Vagina (tissue), 2 donors: ENCODE data around the gene CHI3L1. TPM values are rescaled to one million over a fixed set of nuclear protein-coding genes. Genes with fewer than 3 reads are reported as not detected.

Source experiments
- DNase-seq, 2 donors: peaks; one replicate each; pipeline ENCODE4 v3.0.0-alpha.2; 2017; ENCODE audit errors: extremely low spot score in 2 of 2
- H3K27ac ChIP-seq: fragments of 200-600 bp; sonication (generic); one replicate; pipeline ENCODE4 v1.5.1; 2019
- H3K27me3 ChIP-seq: fragments of 200-600 bp; sonication (generic); one replicate; pipeline ENCODE4 v1.5.1; 2019
- H3K36me3 ChIP-seq, 2 donors: fragments of 200-600 bp; sonication (generic); one replicate each; pipeline ENCODE4 v1.5.1; 2017 to 2019
- H3K4me1 ChIP-seq: fragments of 200-600 bp; sonication (generic); one replicate; pipeline ENCODE4 v1.5.1; 2019
- H3K4me3 ChIP-seq, 2 donors: fragments of 200-600 bp; sonication (generic); 1 replicate in 1 of 2; 2 replicates in 1 of 2; pipeline ENCODE4 v1.5.1; 2016 to 2019
- H3K9me3 ChIP-seq: fragments of 200-600 bp; sonication (generic); one replicate; pipeline ENCODE4 v1.5.1; 2019
- POLR2A ChIP-seq, 2 donors: fragments of 450-650 bp; IDR thresholded peaks; one replicate each; pipeline ENCODE4 v1.6.1; 2017; ENCODE audit warnings: antibody characterized with exemption in 2 of 2, mild to moderate bottlenecking in 2 of 2, moderate library complexity in 2 of 2
- POLR2AphosphoS5 ChIP-seq, 2 donors: sonication (generic); formaldehyde crosslinking; IDR thresholded peaks; one replicate each; pipeline ENCODE4 v1.9.0; 2017; ENCODE audit warnings: antibody characterized with exemption in 2 of 2, mild to moderate bottlenecking in 2 of 2, low read depth in 1 of 2; ENCODE audit not compliant: insufficient read depth in 1 of 2
- intact Hi-C: fragments of 100-400 bp; cut with DNase I; formaldehyde crosslinking; loops from one replicate; pipeline ENCODE4 v1.15.1; 2023
- total RNA-seq: library from RNA; depleted of rRNA; stranded (reverse); fragments of >200 nt; gene quantifications from one replicate; pipeline ENCODE4 v1.2.3, GENCODE V29; 2016
- TF ChIP-seq, protein P1 (sequence below), 3 experiments: fragments of 450-650 bp in 2 of 3; fragments of 200-600 bp in 1 of 3; sonication (generic) in 1 of 3; IDR thresholded peaks; one replicate each; pipeline ENCODE4 v1.5.1; 2017 to 2019; ENCODE audit warnings: antibody characterized with exemption in 3 of 3, mild to moderate bottlenecking in 2 of 3, moderate library complexity in 2 of 3

CHI3L1 gene
- total RNA-seq, 1 donor from 2014 or later, result 51.3 TPM

DNA sequence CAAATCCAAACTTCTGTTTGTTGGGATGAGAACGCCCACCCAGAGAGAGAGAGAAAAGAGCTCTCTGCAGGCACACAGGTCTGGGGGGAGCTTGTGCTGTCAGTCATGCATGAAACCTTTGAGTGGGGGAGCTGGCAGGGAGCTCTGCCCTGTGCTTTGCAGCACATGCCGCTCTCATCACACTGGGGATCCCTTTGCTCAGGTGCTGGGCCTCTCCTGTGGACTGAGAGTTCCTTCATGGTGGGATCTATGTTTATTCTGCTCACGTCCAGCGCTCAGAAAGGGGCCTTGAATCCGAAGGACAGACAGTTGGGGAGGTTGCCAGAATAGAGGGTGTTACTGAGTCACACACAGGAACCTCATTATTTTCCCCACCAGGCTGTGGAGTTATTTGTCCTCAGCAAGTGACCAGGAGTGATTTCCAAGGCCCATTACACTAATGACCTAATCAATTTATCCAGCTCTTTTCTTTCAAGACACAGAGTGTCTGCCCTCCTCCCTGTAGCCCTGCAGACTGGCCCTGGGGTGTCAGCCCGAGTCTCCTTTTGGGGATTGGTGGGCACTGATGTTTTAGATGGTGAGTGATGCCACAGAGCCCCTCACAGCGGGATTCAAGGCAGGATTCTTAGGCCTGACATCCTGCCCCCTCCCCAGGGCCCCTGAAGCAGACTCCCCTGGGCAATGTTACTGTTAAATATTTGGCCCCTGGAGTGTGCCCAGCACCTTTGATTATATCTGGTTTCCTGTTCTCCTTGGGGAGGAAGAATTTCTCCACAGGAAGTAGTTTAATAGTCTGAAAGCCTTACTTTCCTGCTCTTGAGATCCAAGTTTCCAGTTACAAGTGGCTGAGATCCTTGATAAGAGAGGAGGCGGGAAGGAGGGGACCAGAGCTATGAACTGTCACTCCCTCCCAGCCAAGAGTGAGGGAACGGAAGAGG, 33.2 kb downstream of the CHI3L1 start:
- intact Hi-C loops, result no loop called here
- no peak for DNase-seq
- Histone ChIP-seq H3K4me3 (no peak overlapping the region), H3K9me3 (no peaks in the 10 kb centered on the region), H3K27me3 (no peaks in the 10 kb centered on the region), H3K36me3 (no peaks in the 10 kb centered on the region), H3K4me1 (no peaks in the 10 kb centered on the region), H3K27ac (no peak overlapping the region)
- TF ChIP-seq, protein P1, sequence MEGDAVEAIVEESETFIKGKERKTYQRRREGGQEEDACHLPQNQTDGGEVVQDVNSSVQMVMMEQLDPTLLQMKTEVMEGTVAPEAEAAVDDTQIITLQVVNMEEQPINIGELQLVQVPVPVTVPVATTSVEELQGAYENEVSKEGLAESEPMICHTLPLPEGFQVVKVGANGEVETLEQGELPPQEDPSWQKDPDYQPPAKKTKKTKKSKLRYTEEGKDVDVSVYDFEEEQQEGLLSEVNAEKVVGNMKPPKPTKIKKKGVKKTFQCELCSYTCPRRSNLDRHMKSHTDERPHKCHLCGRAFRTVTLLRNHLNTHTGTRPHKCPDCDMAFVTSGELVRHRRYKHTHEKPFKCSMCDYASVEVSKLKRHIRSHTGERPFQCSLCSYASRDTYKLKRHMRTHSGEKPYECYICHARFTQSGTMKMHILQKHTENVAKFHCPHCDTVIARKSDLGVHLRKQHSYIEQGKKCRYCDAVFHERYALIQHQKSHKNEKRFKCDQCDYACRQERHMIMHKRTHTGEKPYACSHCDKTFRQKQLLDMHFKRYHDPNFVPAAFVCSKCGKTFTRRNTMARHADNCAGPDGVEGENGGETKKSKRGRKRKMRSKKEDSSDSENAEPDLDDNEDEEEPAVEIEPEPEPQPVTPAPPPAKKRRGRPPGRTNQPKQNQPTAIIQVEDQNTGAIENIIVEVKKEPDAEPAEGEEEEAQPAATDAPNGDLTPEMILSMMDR (IDR thresholded peaks at IDR 0.05), result no peak
- TF ChIP-seq POLR2A (IDR thresholded peaks at IDR 0.05) (no peak), POLR2AphosphoS5 (IDR thresholded peaks at IDR 0.05; ENCODE audit: insufficient read depth in 1 of 2, low read depth in 1 of 2) (no peak)

DNA sequence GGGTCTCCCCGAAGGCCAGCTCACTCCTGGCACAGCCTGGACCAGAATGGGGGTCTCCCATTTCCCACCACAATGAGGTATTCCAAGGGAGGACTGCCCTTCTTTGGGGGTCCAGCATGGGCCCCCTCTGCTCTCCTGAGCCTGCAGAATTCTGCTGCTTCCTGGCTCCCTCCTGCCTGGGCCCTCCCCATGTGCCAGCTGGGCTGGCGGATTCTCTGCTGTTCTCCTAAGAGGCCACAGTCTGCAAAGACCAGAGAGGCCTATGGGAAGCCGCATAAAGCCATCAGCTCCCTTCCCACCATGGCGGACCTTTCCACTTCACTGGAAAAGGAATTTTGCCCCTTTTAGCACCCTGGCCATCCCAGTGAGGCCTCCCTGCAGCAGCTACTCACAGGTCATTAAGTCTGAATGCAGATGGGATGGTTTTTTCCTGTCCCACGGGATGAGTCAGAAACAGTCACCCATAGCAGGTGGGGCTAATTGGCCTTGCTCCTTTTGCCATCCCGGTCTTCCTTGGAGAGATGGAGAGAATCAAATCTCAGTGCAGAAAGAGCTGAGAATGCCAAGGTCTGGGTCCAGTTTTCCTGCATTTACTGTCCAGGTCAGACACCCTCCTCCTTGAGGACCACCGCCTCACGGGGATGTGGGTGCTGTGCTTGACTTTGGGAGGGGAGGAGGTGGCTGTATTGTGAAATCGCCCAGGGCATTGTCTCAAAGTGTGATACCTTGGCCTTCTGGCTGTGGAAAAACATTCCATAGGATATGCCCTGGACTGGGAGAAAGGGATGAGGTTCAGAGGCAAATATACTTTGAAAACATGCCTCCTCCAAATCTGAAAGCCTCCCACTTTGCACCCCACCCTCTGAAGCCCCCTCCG, 34.1 kb downstream of the CHI3L1 start:
- Histone ChIP-seq H3K36me3 (no peaks in the 10 kb centered on the region), H3K27ac (no peak overlapping the region), H3K27me3 (no peaks in the 10 kb centered on the region), H3K9me3 (no peaks in the 10 kb centered on the region), H3K4me1 (no peaks in the 10 kb centered on the region), H3K4me3 (no peak overlapping the region)
- TF ChIP-seq POLR2A (IDR thresholded peaks at IDR 0.05), result no peak
- TF ChIP-seq POLR2AphosphoS5 (IDR thresholded peaks at IDR 0.05; ENCODE audit: insufficient read depth in 1 of 2, low read depth in 1 of 2), result no peak
- TF ChIP-seq, protein P1 (IDR thresholded peaks at IDR 0.05), result no peak
- DNase-seq, result no peak
- intact Hi-C loops, result no loop called here

DNA sequence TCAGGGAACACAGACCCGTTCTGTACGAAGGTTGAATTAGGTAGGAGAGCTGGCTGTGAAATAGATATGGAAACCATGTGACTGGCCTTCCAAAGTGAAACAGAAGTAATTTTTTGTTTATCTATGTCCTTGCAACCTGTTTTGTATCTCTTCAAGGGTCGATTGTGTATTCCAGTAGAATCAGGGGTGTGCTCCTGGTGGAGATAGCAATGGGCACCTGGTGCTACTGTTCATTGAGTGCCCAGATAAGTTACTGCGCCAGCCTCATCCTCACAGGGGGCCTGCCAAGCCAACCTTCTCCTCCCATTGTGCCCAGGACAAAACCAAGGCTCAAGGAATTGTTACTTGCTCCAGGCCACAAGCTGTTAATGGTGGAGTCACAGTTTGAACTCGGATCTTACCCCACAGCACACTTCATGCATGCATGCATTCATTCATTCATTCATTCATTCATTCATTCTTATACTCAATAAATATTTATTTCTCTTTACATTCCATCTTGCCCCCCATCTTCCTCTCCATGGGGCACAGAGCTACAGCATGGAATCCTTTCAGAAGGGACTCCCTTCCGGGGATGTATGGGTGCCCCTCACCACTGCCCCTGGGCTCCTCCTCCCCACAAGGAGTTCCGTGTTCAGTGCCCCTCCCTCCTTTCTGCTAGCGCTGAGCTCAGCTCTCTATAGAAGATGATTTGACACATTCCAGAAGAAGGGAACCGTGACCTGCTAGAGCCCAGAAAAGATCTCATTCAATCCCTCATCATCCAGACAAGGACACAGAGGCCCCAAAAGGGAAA, 34.9 kb downstream of the CHI3L1 start:
- Histone ChIP-seq H3K36me3 (no peaks in the 10 kb centered on the region), H3K4me3 (no peak overlapping the region), H3K27me3 (no peaks in the 10 kb centered on the region), H3K27ac (no peak overlapping the region), H3K9me3 (no peaks in the 10 kb centered on the region), H3K4me1 (no peaks in the 10 kb centered on the region)
- no peak for DNase-seq
- intact Hi-C loops, result no loop called here
- no peak for TF ChIP-seq POLR2A (IDR thresholded peaks at IDR 0.05)
- TF ChIP-seq, protein P1 (IDR thresholded peaks at IDR 0.05), result no peak
- no peak for TF ChIP-seq POLR2AphosphoS5 (IDR thresholded peaks at IDR 0.05; ENCODE audit: insufficient read depth in 1 of 2, low read depth in 1 of 2)

DNA sequence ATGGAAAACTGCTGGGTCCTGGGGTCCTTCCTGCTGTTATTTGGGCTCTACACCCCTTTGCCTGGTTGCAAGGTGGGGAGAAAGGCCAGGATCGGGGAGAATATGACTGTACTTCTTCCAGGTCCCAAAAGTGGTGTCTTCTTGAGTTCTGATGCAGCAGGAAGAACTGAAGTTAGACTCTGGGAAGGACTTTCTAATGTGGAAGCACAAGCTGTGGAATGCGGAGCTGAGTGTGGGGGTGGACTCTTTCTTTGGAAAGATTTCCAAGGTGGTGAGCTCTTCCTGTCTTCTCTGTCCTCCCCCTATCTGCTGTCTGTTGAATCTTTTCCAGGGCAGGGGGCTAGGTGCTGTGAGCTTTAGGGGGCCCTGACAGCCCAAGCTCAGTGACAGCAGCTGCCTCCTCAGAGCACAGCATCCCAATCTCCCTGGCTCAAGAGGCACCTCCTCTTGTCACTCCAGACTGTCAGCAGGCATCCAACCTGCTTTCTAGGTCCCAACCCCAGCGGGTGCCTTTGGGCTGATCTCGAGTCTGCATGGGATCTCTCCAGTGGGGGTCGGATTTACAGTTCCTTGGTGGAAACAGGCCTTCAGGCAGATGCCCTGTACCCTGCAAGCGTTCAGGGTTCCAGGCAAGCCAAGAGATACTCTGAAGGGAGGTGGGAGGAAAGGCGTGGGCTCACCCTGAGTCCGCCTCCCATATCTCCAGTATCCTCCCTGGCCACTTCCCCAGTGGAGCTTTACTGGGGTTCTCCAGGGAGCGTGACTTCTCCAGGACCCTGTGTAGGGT, 35.8 kb downstream of the CHI3L1 start:
- Histone ChIP-seq H3K36me3 (no peaks in the 10 kb centered on the region), H3K4me3 (no peak overlapping the region), H3K27ac (no peak overlapping the region), H3K27me3 (no peaks in the 10 kb centered on the region), H3K4me1 (no peaks in the 10 kb centered on the region), H3K9me3 (no peaks in the 10 kb centered on the region)
- DNase-seq, result no peak
- TF ChIP-seq, protein P1 (IDR thresholded peaks at IDR 0.05), result no peak
- no peak for TF ChIP-seq POLR2A (IDR thresholded peaks at IDR 0.05)
- no peak for TF ChIP-seq POLR2AphosphoS5 (IDR thresholded peaks at IDR 0.05; ENCODE audit: insufficient read depth in 1 of 2, low read depth in 1 of 2)
- intact Hi-C loops, result no loop called here
